MM.1S (cell line): ENCODE measurements around the gene CEMIP2.

Experiments used
- CTCF ChIP-seq: fragments of 300-600 bp; sonication (generic); IDR thresholded peaks from 2 replicates; pipeline ENCODE4 v1.5.1; 2016; ENCODE audit warnings: antibody characterized with exemption, low read length, mixed read lengths
- EZH2 ChIP-seq: fragments of 300-600 bp; sonication (generic); optimal IDR thresholded peaks from 2 replicates; pipeline ENCODE3; 2017; ENCODE audit warnings: low read depth, mild to moderate bottlenecking, antibody characterized with exemption, low read length, mixed read lengths
- EZH2phosphoT487 ChIP-seq: fragments of 300-600 bp; sonication (generic); IDR thresholded peaks from 2 replicates; pipeline ENCODE4 v1.6.1; 2018; ENCODE audit warnings: antibody characterized with exemption, low read length

GRCh38 chr9:71743217-71743705, 25.1 kb downstream of the CEMIP2 start:
- no peak for TF ChIP-seq EZH2
- TF ChIP-seq CTCF, result no peak
- TF ChIP-seq EZH2phosphoT487, result no peak
